GM21526 (cell line): ENCODE data around the gene LRRC10B.

Source experiments
- ATAC-seq: cut with Tn5 transposase; IDR thresholded peaks from one replicate; pipeline ENCODE4 v1.9.1; 2021; ENCODE audit warnings: moderate library complexity; ENCODE audit not compliant: unreplicated experiment, low FRiP score

The LRRC10B gene

DNA sequence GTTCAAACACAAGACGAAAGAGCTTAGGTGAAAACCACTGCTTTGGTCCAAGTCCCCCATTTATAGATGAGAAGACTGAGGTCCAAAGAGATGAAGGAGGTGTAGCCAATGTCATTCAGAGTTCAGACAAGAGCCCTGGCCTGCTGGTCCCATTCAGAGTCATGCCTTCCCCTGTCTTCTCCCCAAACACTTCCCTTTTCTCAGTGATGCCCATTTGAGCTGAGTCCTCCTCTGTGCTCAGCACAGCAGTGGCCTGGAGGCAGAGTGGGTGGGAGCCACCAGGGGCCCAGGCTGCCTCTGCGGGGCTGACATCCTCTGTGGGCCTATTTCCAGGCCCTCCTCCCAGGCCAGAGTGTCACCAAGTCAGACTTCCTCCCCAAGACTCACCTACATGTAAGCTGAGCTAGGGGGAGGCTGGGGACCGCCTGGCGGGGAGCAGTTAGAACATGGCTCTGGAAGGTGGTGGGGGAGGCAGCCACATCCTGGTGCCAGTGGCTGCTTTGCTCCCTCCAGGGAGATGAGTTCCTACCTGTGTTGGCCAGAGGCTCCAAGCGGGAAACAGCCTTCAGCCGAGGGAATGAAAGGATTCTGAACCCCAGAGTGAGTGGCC lies 22.4 kb upstream of the LRRC10B start:
- no peak for ATAC-seq

DNA sequence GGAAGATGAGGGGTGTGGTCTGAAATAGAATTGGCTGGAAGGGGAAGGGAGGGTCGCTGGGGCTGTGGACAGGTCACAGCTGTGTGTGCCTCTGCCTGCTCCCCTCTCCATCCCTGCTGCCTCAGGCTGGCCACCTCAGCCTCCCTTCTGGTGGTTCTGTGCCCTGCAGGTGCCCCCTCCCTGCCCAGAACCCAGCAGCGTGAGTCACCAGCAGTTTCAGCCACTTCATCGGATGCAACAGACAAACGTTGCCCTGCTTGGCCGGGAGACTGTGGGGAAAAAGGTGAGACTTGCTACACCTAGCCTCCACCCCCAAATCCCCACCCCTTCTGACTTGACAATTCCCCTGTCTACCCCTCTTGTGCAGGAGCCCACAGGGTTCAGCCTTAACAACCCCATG lies 21.8 kb upstream of the LRRC10B start:
- no peak for ATAC-seq

DNA sequence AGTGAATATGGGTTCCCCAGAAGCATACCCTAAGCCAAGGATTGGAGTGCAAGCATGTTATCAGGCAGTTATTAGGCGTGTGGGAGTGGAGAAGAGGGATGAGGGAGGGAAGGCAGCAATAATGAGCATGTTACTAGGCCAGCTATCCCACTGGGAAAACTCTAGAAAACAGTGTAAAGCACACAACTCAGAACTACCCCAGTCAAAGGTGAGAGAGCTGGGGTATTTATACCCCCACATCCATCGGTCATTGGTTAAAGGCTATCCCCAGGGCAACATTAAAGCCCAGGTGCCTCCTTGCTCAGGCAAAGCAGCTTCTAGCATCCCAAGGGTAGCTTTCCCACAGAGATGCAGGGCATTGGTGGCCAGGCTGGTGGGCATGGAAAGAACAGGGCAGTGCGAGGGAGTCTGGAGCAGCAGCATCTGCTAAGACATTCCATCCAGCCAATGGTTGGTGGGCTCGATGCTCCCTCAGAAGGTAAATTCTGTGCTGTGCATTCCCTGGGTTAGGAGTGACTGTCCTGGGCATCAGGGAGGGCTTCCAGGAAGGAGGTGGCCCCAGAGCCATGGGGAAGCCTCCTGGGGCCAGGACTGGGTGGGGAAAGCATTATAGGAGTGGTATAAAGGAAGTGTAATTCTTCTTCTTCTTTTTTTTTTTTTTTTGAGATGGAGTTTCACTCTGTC lies 21.1 kb upstream of the LRRC10B start:
- no peak for ATAC-seq

DNA sequence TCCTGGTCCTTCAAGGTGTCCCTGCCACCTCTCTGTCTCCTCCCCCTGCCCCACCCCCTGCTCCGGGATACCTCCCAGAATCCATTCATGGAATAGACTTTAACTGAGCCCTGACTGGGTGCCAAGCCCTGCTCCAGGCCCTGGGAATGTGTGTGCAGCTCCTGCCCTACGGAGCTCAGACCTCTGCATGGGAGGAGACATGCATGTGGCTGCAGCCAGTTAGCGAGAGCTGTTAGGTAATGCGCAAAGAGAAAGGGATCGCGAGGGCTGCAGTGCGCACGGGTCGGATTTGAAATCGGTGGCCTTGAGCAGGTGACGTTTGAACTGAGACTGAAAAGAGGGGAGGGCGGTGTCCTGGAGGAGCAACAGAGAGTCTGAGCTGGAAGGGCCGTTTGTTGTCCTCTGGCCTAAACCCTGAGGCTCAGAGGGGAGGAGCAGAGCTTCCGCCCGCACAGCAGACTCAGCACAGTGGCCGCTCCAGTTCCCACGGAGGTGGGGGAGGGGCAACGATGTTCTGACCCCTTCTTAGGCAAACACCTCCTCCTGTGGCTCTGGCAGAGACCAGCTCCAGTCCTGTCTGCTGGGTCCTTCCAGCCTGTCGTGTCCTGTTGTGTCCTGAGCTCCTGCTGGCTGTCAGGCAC lies 19.8 kb upstream of the LRRC10B start:
- no peak for ATAC-seq

- ATAC-seq, result no peak
These were observed 18.5 kb upstream of the LRRC10B start for GRCh38 chr11:61489833-61490721.

DNA sequence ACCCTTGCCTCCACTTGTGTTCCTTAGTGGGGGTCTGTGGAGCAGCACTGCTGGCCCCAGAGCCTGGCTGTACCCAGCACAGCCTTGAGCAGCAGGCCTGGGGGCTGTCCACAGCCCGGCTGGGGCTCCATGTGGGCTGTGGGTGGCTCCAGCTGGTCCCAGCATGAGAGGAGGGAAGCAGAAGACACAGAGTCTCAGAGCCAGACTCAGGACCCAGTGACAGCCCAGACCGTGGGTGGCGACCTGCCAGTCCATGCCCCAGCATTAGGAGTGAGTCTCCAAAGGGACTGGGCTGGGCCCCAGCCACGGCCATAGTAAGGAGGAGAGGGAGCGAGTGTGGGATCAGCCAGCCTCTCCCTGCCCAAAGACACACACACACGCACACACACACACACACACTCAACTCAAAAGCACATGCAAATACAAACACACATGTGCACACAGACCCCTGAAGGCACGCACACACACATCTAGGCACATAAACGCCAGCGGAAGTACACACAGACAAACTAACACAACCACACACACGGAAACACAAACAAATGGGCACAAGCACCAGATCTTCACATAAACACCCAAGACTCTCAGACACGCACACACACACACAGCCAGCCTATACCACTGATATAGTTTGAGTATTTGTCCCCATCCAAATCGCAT lies 16.7 kb upstream of the LRRC10B start:
- ATAC-seq, result no peak

DNA sequence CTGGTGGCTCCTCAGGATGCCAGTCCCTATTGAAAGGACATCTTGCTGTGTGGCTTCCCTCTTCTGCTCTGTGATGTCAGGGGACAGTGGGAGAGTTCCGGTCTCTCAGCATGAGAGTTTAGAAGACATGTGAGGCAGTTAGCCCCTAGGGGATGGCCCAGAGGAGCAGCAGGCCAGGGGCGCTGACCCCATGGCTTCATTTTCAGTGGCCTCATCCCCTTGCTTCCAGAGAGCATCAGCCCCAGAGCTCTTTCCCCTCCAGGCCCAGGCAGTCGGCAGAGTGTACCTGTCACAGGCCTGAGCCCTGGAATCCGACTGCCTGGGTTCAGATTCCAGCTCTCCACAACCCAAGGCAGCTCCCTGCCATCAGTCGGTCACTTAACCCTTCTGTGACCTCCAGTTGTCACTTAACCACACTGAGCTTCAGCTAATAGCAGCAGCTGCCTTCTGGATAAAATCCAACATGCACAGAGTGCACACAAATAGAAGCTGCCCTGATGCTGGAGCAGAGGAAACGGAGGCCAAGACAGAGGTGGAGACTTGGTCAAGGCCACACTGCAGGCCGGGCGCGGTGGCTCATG lies 14.1 kb upstream of the LRRC10B start:
- no peak for ATAC-seq

DNA sequence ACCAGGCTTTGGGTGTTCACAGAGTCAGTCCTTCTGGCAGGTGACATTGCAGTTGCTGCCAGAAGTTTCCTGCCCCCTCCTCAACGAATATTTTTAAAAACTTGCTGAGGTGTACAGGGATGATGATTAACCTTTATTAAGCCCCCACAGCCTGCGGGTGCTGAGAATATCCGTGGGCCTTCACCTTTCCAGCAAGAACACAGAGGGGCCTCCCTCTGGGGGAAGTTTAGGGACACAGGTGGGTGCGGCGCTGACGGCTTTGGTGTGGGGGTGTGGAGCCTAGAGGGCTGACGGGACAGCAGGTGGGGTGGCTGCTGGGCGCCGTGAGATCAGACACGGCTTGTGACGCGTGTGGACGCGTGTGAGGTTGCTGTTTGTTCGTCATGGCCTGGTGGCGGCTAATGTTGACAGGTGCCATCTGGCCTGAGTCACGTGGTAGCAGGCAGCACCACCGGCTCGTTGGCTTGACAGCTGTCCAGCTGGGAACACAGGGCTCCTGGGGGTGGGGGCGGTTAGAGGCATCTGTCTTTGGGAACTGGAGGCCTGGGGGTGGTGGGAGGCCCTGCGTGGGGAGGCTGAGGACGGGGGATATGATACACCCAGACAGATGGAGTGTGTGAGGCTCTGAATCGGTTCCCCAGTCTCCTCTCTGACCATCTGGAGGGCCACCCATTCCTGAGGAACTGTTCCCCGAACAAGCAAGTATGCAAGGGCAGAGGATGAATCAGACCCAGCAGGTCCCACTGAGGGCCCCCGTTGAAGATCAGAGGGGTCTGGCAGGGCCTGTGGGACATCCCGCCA lies 12.5 kb upstream of the LRRC10B start:
- ATAC-seq, result no peak

DNA sequence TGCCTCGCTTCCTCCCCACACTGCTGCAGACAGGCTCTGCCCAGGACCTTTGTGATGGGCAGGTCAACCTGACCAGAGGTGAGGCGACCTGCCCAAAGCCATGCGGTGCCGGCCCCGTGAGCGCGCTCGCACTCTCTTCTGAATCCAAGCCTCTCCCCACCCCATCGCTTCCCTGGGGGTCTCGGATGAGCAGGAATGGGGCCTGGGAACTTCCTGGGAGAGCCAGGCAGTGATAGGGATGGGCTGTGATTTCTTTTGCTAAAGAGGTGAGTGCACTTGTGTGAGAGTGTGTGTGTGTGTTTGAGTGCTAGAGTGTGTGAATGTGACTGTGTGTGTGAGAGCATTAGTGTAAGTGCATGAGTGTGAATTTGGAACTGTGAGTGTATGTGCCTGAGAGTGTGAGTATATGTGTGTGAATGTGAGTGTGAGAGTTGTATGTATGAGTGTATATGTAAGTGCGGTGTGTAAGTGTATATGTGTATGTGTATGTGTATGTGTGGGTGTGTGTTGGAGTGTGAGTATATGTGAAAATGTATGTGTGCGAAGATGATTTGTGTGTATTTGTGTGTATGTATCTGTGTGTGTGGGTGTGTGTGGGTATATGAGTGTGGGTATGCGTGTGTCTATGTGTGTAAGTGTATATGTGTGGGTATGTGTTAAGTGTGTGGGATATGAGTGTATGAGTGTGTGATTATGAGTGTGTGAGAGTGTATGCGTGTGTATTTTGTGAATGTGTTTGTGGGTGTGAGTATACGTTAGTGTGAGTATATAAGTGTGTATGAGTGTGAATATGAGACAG lies 11.7 kb upstream of the LRRC10B start:
- no peak for ATAC-seq

GRCh38 chr11:61497473-61497872 lies 11.1 kb upstream of the LRRC10B start:
- ATAC-seq, result no peak

GRCh38 chr11:61497876-61498275 lies 10.7 kb upstream of the LRRC10B start:
- no peak for ATAC-seq

GRCh38 chr11:61498767-61499341 lies 9.7 kb upstream of the LRRC10B start:
- no peak for ATAC-seq

DNA sequence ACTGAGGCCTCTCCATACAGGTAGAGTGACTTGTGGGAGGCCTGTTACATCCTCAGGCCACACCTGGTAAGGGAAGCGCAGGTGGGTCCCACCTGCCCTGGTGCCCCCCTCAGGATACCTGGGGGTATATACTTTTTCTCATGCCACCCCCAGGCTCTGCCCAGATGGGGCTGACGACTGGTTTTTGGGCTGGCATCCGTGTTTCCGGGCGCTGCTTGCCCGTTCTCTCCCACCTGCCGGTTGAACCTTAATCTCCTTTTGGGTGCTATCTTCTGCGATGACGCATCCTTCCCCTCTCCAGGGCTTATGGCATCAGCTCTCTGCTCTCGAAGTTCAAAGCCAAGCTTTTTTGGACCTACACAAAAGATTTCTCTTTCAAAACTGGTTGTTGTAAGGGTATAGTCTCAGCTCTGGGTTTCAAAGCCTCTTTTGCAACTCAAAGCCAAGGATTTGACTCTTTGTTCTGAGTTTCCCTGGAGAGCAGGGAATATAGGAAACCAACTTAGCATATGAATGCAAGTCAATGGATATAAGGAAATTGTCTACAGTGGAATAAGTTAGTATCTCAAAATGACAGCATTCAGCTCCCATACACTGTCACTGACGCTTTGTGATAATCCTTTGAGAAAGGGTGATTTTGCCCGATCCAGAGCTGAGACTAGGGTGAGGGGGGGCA lies 8.6 kb upstream of the LRRC10B start:
- ATAC-seq, result no peak

- ATAC-seq, result no peak
These were observed 6.0 kb upstream of the LRRC10B start for GRCh38 chr11:61502522-61502921.

DNA sequence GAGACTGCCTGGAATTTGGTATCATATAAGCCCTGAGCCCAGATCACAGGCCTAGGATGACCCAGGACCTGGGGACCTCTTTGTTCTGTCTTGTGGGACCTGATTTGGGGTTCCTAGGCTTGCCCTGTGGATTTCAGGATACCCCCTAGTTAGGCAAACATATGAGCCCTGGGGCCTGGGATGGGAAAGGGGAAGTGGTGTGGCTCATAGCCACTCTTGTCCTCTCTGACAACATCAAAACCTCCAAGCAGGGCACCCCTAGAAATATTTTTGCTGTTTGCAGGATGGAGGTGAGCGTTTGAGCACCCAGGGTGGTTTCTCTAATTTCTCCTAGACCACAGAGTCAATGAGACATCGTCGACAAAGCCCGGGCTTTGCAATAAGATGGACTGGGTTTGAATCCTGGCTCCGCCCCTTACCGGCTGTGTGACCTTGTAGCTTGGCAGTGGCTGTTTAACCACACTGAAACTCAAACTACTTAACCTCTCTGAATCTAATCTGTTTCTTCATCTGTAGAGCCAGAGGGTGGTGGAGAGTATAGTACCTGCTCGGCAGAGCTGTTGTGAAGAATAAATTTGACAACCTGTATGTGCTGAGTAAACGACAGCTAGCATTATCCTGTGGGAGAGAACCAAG lies 5.3 kb upstream of the LRRC10B start:
- ATAC-seq, result no peak

DNA sequence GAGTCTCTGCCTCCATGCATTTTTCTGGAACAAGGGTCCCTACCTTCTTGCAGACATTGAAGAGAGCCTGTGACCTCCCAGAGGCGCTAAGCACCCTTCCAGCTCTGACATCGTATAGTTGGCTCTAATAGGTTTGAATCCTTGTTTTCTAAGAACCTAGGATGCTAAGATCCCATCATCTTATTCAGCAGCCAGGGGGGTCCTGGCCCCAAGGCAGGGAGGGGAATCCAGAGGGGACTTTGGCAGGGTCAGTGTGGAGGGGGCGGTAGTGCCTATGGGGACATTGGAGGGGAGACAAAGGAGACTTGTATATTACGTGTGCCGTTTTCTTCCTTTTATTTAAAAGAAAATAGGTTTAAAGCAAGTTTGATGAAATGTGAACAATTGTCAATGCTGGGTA lies 3.4 kb upstream of the LRRC10B start:
- ATAC-seq, result no peak

- ATAC-seq, result no peak
These were observed 2.9 kb upstream of the LRRC10B start for GRCh38 chr11:61505640-61506155.
